Measurements from ENCODE around the gene MAN1A1. TPM values are rescaled to one million over a fixed set of nuclear protein-coding genes. Genes with fewer than 3 reads are reported as not detected.

The MAN1A1 gene
- total and polyA plus RNA-seq, 2 of the 4 experiments (the other 2 are of a cell fraction): 5.9 to 6.4 TPM

- no TSS peak for BruUV-seq (replicated peaks)
- no peak overlapping the region for H2BK15ac ChIP-seq (ENCODE audit: low read depth, low read length)
- no peak overlapping the region for H3K4ac ChIP-seq (ENCODE audit: low read depth, low read length)
- no peak overlapping the region for H3K23ac ChIP-seq (ENCODE audit: low read depth, low read length)
- intact Hi-C loops (cut with micrococcal nuclease) (no loop called here), in situ Hi-C loops (cut with MboI; ENCODE audit: low sequenced_read_pairs) (no loop called here), dilution Hi-C loops (cut with HindIII; ENCODE audit: low sequenced_read_pairs, unreplicated experiment) (no loop called here)
- no peak overlapping the region for H3K18ac ChIP-seq (ENCODE audit: low read depth, low read length)
- no peak overlapping the region for H2AK9ac ChIP-seq (replicated peaks; ENCODE audit: low read depth, low read length, poor library complexity)
- H3K9ac ChIP-seq (ENCODE audit: low read depth, low read length): no peak overlapping the region
- no peaks in the 10 kb centered on the region for H3K9me3 ChIP-seq (ENCODE audit: control insufficient read depth, insufficient read depth, low read length)
- H2BK5ac ChIP-seq (ENCODE audit: low read depth, low read length, poor library complexity, severe bottlenecking): no peak overlapping the region
- TF ChIP-seq, protein P1, sequence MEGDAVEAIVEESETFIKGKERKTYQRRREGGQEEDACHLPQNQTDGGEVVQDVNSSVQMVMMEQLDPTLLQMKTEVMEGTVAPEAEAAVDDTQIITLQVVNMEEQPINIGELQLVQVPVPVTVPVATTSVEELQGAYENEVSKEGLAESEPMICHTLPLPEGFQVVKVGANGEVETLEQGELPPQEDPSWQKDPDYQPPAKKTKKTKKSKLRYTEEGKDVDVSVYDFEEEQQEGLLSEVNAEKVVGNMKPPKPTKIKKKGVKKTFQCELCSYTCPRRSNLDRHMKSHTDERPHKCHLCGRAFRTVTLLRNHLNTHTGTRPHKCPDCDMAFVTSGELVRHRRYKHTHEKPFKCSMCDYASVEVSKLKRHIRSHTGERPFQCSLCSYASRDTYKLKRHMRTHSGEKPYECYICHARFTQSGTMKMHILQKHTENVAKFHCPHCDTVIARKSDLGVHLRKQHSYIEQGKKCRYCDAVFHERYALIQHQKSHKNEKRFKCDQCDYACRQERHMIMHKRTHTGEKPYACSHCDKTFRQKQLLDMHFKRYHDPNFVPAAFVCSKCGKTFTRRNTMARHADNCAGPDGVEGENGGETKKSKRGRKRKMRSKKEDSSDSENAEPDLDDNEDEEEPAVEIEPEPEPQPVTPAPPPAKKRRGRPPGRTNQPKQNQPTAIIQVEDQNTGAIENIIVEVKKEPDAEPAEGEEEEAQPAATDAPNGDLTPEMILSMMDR (conservative IDR thresholded peaks at IDR 0.05; ENCODE audit: low read depth, low read length): no peak
- TF ChIP-seq RFX5 (IDR thresholded peaks at IDR 0.05; ENCODE audit: low read depth, low read length) (no peak), USF2 (IDR thresholded peaks at IDR 0.05; ENCODE audit: low read depth, low read length) (no peak), CHD1 (IDR thresholded peaks at IDR 0.05; ENCODE audit: low read depth, low read length) (no peak)
- no peaks in the 10 kb centered on the region for H3K9me1 ChIP-seq (ENCODE audit: insufficient read depth, low read length)
- no peak overlapping the region for H2BK120ac ChIP-seq (ENCODE audit: low read depth, low read length)
- no peak overlapping the region for H3K4me2 ChIP-seq (ENCODE audit: low read depth, low read length)
- ATAC-seq (ENCODE audit: low read depth) (no peak), DNase-seq (no peak)
- no peak overlapping the region for H3K14ac ChIP-seq (replicated peaks; ENCODE audit: low read depth, low read length)
- WGBS, 2 experiments (ENCODE audit: extremely low coverage in 2 of 2, insufficient read length in 1 of 2): 100% methylated on average over 3 of the region's 5 CpGs; no CpG with 5 or more reads in 1 of the 2 experiments
- H3K4me1 ChIP-seq (ENCODE audit: control insufficient read depth, insufficient read depth, low read length): no peaks in the 10 kb centered on the region
- CTCF ChIA-PET: interaction anchor here (0.6 kb wide), 1 partner anchor 26 kb away, joined by 4 read pairs; no protein-coding TSS in a partner anchor
- no peak overlapping the region for H3K56ac ChIP-seq (ENCODE audit: extremely low read depth, insufficient read depth, low read length)
- no peak overlapping the region for H4K91ac ChIP-seq (ENCODE audit: insufficient read depth, low read depth, low read length)
- no peak overlapping the region for H4K8ac ChIP-seq (ENCODE audit: low read depth in 2 of 2, low read length in 2 of 2)
- H2BK20ac ChIP-seq (ENCODE audit: low read depth, low read length): no peak overlapping the region
- H3K79me1 ChIP-seq (ENCODE audit: low read depth in 1 of 2, low read length in 2 of 2): no peaks in the 10 kb centered on the region
- H4K20me1 ChIP-seq (ENCODE audit: insufficient read depth, low read length): no peaks in the 10 kb centered on the region
- H2AFZ ChIP-seq (replicated peaks; ENCODE audit: low read length, poor library complexity): no peak overlapping the region
- H3K27ac ChIP-seq (ENCODE audit: insufficient read depth, low read length): no peak overlapping the region
- POLR2A ChIA-PET (ENCODE audit: unreplicated experiment): no interaction called here
- H4K5ac ChIP-seq (ENCODE audit: low read depth, low read length): no peak overlapping the region
- no peaks in the 10 kb centered on the region for H3K27me3 ChIP-seq (ENCODE audit: control insufficient read depth, insufficient read depth, low read length)
- H2AK5ac ChIP-seq (ENCODE audit: low read depth, low read length): no peak overlapping the region
- peaks cover 2% of the 10 kb centered on the region; the same call in 1 of the 2 replicates for H3K36me3 ChIP-seq (ENCODE audit: control insufficient read depth, insufficient read depth, low read length)
- H3K4me3 ChIP-seq (ENCODE audit: insufficient read depth, low read depth, low read length): no peak overlapping the region
Measured at GRCh38 chr6:119197271-119197670, 152.3 kb downstream of the MAN1A1 start.
